NB4 (cell line): ENCODE results near the gene GPR137B.
"Not testable (repeated sequence)": the region's sequence is repeated elsewhere in the genome, so short reads cannot be mapped to it uniquely, and the experiment has no call there.

Source experiments
- DNase-seq: peaks from one replicate; pipeline ENCODE4 v3.0.0; 2010; ENCODE audit warnings: low read depth
- H3K4me3 ChIP-seq: one replicate; pipeline ENCODE4 v1.5.1; 2011; ENCODE audit warnings: mild to moderate bottlenecking, low read depth, low read length, moderate library complexity
- MYC ChIP-seq: IDR thresholded peaks from 2 replicates; pipeline ENCODE4 v1.6.1; 2011; ENCODE audit warnings: low read depth, low read length
- POLR2A ChIP-seq: IDR thresholded peaks from 2 replicates; pipeline ENCODE4 v1.6.1; 2011; ENCODE audit warnings: mild to moderate bottlenecking; ENCODE audit not compliant: insufficient read length; ENCODE audit errors: extremely low read depth
- TF ChIP-seq, protein P1 (sequence below): IDR thresholded peaks from one replicate; pipeline ENCODE4 v1.5.1; 2012; ENCODE audit warnings: low read depth, low read length
- TF ChIP-seq, protein P2 (sequence below): IDR thresholded peaks from 2 replicates; pipeline ENCODE4 v1.6.1; 2011; ENCODE audit warnings: low read depth, low read length

The GPR137B gene

DNA sequence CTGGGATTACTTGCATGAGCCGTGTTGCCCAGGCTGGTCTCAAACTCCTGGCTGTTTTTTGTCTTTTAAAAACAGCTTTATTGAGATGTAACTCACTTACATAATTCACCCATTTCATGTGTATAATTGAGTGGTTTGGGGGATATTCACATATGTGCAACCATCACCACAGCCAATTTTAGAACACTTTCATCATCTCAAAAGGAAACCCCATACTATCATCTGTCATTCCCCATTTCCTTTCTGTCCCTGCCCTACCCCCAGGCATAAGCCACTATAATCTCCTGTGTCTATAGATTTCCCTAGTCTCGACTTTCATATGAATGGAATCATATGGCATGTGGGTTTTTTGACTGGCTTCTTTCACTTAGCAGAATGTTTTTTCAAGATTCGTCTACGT lies 43.3 kb downstream of the GPR137B start:
- no peak overlapping the region for H3K4me3 ChIP-seq
- TF ChIP-seq POLR2A (no peak), MYC (no peak)
- TF ChIP-seq, protein P1, sequence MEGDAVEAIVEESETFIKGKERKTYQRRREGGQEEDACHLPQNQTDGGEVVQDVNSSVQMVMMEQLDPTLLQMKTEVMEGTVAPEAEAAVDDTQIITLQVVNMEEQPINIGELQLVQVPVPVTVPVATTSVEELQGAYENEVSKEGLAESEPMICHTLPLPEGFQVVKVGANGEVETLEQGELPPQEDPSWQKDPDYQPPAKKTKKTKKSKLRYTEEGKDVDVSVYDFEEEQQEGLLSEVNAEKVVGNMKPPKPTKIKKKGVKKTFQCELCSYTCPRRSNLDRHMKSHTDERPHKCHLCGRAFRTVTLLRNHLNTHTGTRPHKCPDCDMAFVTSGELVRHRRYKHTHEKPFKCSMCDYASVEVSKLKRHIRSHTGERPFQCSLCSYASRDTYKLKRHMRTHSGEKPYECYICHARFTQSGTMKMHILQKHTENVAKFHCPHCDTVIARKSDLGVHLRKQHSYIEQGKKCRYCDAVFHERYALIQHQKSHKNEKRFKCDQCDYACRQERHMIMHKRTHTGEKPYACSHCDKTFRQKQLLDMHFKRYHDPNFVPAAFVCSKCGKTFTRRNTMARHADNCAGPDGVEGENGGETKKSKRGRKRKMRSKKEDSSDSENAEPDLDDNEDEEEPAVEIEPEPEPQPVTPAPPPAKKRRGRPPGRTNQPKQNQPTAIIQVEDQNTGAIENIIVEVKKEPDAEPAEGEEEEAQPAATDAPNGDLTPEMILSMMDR, result no peak
- TF ChIP-seq, protein P2, sequence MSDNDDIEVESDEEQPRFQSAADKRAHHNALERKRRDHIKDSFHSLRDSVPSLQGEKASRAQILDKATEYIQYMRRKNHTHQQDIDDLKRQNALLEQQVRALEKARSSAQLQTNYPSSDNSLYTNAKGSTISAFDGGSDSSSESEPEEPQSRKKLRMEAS, result no peak
- DNase-seq, result peak; percentile 40

DNA sequence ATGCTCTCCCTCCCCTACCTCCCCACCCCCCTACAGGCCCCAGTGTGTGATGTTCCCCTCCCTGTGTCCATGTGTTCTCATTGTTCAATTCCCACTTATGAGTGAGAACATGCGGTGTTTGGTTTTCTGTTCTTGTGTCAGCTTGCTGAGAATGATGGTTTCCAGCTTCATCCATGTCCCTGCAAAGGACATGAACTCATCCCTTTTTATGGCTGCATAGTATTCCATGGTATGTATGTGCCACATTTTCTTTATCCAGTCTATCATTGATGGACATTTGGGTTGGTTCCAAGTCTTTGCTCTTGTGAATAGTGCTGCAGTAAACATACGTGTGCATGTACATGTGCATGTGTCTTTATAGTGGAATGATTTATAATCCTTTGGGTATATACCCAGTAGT lies 44.1 kb downstream of the GPR137B start:
- not testable (repeated sequence) for DNase-seq, H3K4me3 ChIP-seq

DNA sequence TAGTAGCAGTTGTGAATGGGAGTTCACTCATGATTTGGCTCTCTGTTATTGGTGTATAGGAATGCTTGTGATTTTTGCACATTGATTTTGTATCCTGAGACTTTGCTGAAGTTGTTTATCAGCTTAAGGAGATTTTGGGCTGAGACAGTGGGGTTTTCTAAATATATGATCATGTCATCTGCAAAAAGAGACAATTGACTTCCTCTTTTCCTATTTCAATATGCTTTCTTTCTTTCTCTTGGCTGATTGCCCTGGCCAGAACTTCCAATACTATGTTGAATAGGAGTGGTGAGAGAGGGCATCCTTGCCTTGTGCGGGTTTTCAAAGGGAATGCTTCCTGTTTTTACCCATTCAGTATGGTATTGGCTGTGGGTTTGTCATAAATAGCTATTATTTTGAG lies 45.7 kb downstream of the GPR137B start:
- H3K4me3 ChIP-seq, DNase-seq: not testable (repeated sequence)

DNA sequence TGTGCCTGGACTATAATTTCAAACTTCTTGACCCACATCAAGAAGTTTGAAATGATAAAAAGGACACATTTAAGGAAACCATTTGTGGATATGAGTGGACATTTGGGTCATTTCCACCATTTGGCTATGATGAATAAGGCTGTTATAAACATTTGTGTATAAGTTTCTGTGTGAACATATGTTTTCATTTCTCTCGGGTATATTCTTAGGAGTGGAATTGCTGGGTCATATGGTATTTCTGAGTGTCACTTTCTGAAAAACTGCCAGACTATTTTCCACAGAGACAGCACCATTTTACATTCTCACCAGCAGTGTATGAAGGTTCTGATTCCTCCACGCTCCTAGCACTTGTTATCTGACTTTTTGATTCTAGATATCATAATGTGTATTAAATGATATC lies 50.8 kb downstream of the GPR137B start:
- DNase-seq, result no peak
- H3K4me3 ChIP-seq, result no peak overlapping the region
- no peak for TF ChIP-seq POLR2A
- TF ChIP-seq, protein P2, result no peak
- TF ChIP-seq, protein P1, result no peak
- no peak for TF ChIP-seq MYC

DNA sequence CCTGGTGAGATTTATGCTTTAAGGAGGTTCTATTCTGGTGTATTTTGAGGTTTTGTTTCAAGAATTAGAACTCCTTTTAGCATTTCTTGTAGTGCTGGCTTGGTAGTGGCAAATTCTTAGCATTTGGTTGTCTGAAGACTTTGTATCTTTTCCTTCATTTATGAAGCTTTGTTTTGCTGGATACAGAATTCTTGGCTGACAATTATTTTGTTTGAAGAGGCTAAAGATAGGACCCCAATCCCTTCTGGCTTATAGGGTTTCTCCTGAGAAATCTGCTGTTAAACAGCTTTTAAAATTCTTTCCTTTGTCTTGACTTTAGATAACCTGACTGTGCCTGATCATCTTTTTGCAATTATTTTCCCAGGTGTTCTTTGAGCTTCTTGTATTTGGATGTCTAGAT lies 58.6 kb downstream of the GPR137B start:
- no peak for DNase-seq
- H3K4me3 ChIP-seq, result no peak overlapping the region
- TF ChIP-seq, protein P2, result no peak
- TF ChIP-seq MYC (no peak), POLR2A (no peak)
- TF ChIP-seq, protein P1, result no peak

DNA sequence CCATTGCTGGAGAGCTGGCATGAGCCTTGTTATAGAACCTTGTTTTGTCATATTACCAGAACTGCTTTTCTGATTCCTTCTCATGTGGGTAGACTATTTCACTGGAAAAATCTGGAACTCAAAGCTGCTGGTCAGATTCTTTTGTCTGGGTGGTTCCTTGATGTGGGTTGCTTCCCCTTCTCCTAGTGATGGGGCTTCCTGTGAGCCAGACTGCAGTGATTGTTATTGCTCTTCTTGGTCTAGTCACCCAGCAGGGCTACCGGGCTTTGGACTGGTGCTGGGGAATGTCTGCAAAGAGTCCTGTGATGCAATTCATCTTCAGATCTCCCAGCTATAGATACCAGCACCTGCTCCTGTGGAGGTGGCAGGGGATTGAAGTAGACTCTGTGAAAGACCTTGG lies 59.4 kb downstream of the GPR137B start:
- TF ChIP-seq, protein P2, result no peak
- no peak for TF ChIP-seq MYC
- TF ChIP-seq, protein P1, result no peak
- TF ChIP-seq POLR2A, result no peak
- DNase-seq, result no peak
- no peak overlapping the region for H3K4me3 ChIP-seq

DNA sequence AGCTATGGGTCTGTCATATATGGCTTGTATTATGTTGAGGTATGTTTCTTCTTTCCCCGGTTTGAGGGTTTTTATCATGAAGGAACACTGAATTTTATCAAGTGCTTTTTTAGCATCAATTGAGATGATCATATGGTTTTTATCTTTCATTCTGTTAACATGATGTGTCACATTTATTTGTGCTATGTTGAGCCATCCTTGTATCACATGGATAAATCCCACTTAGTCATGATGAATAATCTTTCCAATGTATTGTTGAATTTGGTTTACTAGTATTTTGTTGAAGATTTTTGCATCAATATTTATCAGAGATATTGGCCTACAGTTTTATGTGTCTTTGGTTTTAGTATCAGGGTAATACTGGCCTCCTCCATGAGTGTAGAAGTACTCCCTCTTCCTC lies 61.7 kb downstream of the GPR137B start:
- TF ChIP-seq MYC, result no peak
- no peak for TF ChIP-seq POLR2A
- TF ChIP-seq, protein P2, result no peak
- TF ChIP-seq, protein P1, result no peak
- DNase-seq, result no peak
- no peak overlapping the region for H3K4me3 ChIP-seq
